ENCODE results near the gene TRMT11.

GRCh38 chr6:126020305-126021050 lies 34.1 kb downstream of the TRMT11 start:
- TF ChIP-seq CTCF (IDR thresholded peaks at IDR 0.05; ENCODE audit: insufficient read depth, low read length, poor library complexity, severe bottlenecking) (no peak), EZH2phosphoT487 (conservative IDR thresholded peaks at IDR 0.05; ENCODE audit: low read length) (no peak)

Data from SU-DHL-6 (cell line).